Endothelial cell of umbilical vein (primary cell): ENCODE results near the gene RBFOX1. TPM values are rescaled to one million over a fixed set of nuclear protein-coding genes. Genes with fewer than 3 reads are reported as not detected.

ENCODE experiments used
- BruUV-seq: library from RNA; stranded (reverse); fragments of 400-500 nt; replicated peaks from 2 replicates; lab custom pipeline; 2021; lab: Mats Ljungman, UMichigan
- CTCF ChIA-PET: fragments of 300-600, 350-600 bp; sonication (Branson Sonifier 250); formaldehyde crosslinking; loops from one replicate; lab custom pipeline; 2021; ENCODE audit warnings: antibody characterized with exemption, inconsistent platforms; lab: Charles Lee
- POLR2A ChIA-PET: fragments of 300-600, 350-600 bp; sonication (Branson Sonifier 250); formaldehyde crosslinking; loops from one replicate; lab custom pipeline; 2021; ENCODE audit warnings: antibody characterized with exemption, inconsistent platforms; lab: Charles Lee
- DNase-seq: peaks from one replicate; pipeline ENCODE4 v3.0.0-alpha.2; 2011; ENCODE audit warnings: low read depth, low spot score
- FAIRE-seq: peaks from 2 replicates; lab custom pipeline; 2011; peaks lifted over from hg19 to GRCh38; lab: Jason Lieb, UNC
- H2AFZ ChIP-seq: 2 replicates; pipeline ENCODE4 v1.6.0; 2012; ENCODE audit warnings: low read depth, low read length, control low read depth, inconsistent platforms
- H3K27ac ChIP-seq: 2 replicates; pipeline ENCODE4 v1.5.1; 2011; ENCODE audit warnings: low read depth, mild to moderate bottlenecking, control low read depth, low read length, moderate library complexity; ENCODE audit not compliant: insufficient read depth
- H3K27me3 ChIP-seq, 2 experiments: 2 replicates each; pipeline versions ENCODE4 v1.6.0 to v1.6.1; 2011; ENCODE audit warnings: low read length in 2 of 2, mixed read lengths in 1 of 2; ENCODE audit not compliant: control insufficient read depth in 2 of 2, insufficient read depth in 2 of 2
- H3K36me3 ChIP-seq, 2 experiments: 2 replicates in 1 of 2; 3 replicates in 1 of 2; pipeline ENCODE4 v1.5.1; 2011; ENCODE audit warnings: low read length in 2 of 2, mild to moderate bottlenecking in 1 of 2, moderate library complexity in 1 of 2; ENCODE audit not compliant: control insufficient read depth in 2 of 2, insufficient read depth in 2 of 2; ENCODE audit errors: extremely low read depth in 1 of 2
- H3K4me1 ChIP-seq: 3 replicates; pipeline ENCODE4 v1.5.1; 2011; ENCODE audit warnings: mild to moderate bottlenecking, low read length; ENCODE audit not compliant: control insufficient read depth, insufficient read depth; ENCODE audit errors: extremely low read depth
- H3K4me2 ChIP-seq: 2 replicates; pipeline ENCODE4 v1.6.1; 2011; ENCODE audit warnings: low read length, control low read depth, mixed read lengths; ENCODE audit not compliant: insufficient read depth
- H3K4me3 ChIP-seq, 3 experiments: fragments of 200-600 bp in 1 of 3; sonication (generic), shearing (Covaris generic) in 1 of 3; replicated peaks in 1 of 3; 2 replicates each; pipeline ENCODE4 v1.5.1; 2011 to 2016; ENCODE audit warnings: control low read depth in 3 of 3, low read length in 3 of 3, mild to moderate bottlenecking in 2 of 3, inconsistent platforms in 1 of 3, low read depth in 1 of 3, moderate library complexity in 1 of 3; ENCODE audit not compliant: insufficient read depth in 1 of 3
- H3K79me2 ChIP-seq: 2 replicates; pipeline ENCODE4 v1.6.0; 2012; ENCODE audit warnings: low read length, inconsistent platforms; ENCODE audit not compliant: control insufficient read depth, insufficient read depth
- H3K9ac ChIP-seq: replicated peaks from 2 replicates; pipeline ENCODE3; 2011; ENCODE audit warnings: low read length, control low read depth; ENCODE audit not compliant: insufficient read depth; ENCODE audit errors: extremely low read depth
- H3K9me1 ChIP-seq: replicated peaks from 3 replicates; pipeline ENCODE4 v1.6.0; 2011; ENCODE audit warnings: mild to moderate bottlenecking, low read length; ENCODE audit not compliant: control insufficient read depth, insufficient read depth; ENCODE audit errors: extremely low read depth
- H3K9me3 ChIP-seq: replicated peaks from 2 replicates; pipeline ENCODE4 v1.5.1; 2012; ENCODE audit warnings: low read length, inconsistent platforms; ENCODE audit not compliant: control insufficient read depth, insufficient read depth
- H4K20me1 ChIP-seq: replicated peaks from 2 replicates; pipeline ENCODE3; 2011; ENCODE audit warnings: mild to moderate bottlenecking, low read length; ENCODE audit not compliant: control insufficient read depth, insufficient read depth; ENCODE audit errors: extremely low read depth
- EZH2 ChIP-seq: IDR thresholded peaks from 2 replicates; pipeline ENCODE4 v1.6.1; 2012; ENCODE audit warnings: borderline replicate concordance, low read depth, mild to moderate bottlenecking, moderate library complexity, low read length, inconsistent platforms; ENCODE audit not compliant: severe bottlenecking
- FOS ChIP-seq: IDR thresholded peaks from 2 replicates; pipeline ENCODE4 v1.6.1; 2011; ENCODE audit warnings: mild to moderate bottlenecking, low read length, moderate library complexity, borderline replicate concordance; ENCODE audit not compliant: insufficient read depth
- GATA2 ChIP-seq: IDR thresholded peaks from 2 replicates; pipeline ENCODE4 v1.7.0; 2011; ENCODE audit warnings: low read depth, mild to moderate bottlenecking, moderate library complexity, mixed read lengths, low read length; ENCODE audit not compliant: insufficient read length, insufficient read depth
- JUN ChIP-seq: IDR thresholded peaks from 2 replicates; pipeline ENCODE4 v1.6.1; 2011; ENCODE audit warnings: borderline replicate concordance, low read depth; ENCODE audit not compliant: insufficient read length, insufficient read depth
- MYC ChIP-seq: IDR thresholded peaks from one replicate; pipeline ENCODE4 v1.6.1; 2011; ENCODE audit warnings: mild to moderate bottlenecking, low read depth, low read length
- POLR2A ChIP-seq: IDR thresholded peaks from 2 replicates; pipeline ENCODE4 v1.6.1; 2012; ENCODE audit warnings: low read depth, mild to moderate bottlenecking, control low read depth, low read length
- POLR2AphosphoS5 ChIP-seq: IDR thresholded peaks from 2 replicates; pipeline ENCODE4 v1.6.1; 2012; ENCODE audit warnings: low read depth, mild to moderate bottlenecking, control low read depth, low read length, moderate library complexity; ENCODE audit not compliant: insufficient read depth
- dilution Hi-C: fragments of 300-500 bp; cut with MboI; formaldehyde crosslinking; loops from one replicate; pipeline ENCODE4 v1.15.0; 2019; ENCODE audit warnings: low sequenced_read_pairs; ENCODE audit not compliant: extremely low pct_ligation_motif_present
- intact Hi-C: fragments of 100-400 bp; cut with micrococcal nuclease; formaldehyde crosslinking; loops from one replicate; pipeline ENCODE4 v1.10.0; 2022
- polyA plus RNA-seq, 4 experiments: library from polyadenylated mRNA; depleted of rRNA in 3 of 4; stranded (reverse) in 3 of 4; unstranded in 1 of 4; fragments of >200 nt; gene quantifications; 2 replicates each; pipeline versions ENCODE4 v1.2.1 to v1.2.3, GENCODE V29; 2011 to 2012; ENCODE audit warnings: missing spikeins in 1 of 4
- total RNA-seq: library from RNA; stranded (reverse); gene quantifications from 2 replicates; pipeline ENCODE4 v1.2.3, GENCODE V29; 2021
- TF ChIP-seq, protein P1 (sequence below), 2 donors: IDR thresholded peaks; 1 replicate in 1 of 2; 2 replicates in 1 of 2; pipeline ENCODE4 v1.5.1; 2011; ENCODE audit warnings: low read length in 2 of 2, mild to moderate bottlenecking in 2 of 2, moderate library complexity in 2 of 2, control low read depth in 1 of 2, inconsistent platforms in 1 of 2, low read depth in 1 of 2; ENCODE audit not compliant: insufficient read depth in 1 of 2; ENCODE audit errors: extremely low read depth in 1 of 2
- TF ChIP-seq, protein P2 (sequence below): IDR thresholded peaks from 2 replicates; pipeline ENCODE4 v1.6.1; 2011; ENCODE audit not compliant: insufficient read depth, insufficient read length

Gene RBFOX1
- total and polyA plus RNA-seq, 2 donors (not counting 3 experiments of a cell fraction or from before 2014, with no cell fraction given) = not detected

DNA sequence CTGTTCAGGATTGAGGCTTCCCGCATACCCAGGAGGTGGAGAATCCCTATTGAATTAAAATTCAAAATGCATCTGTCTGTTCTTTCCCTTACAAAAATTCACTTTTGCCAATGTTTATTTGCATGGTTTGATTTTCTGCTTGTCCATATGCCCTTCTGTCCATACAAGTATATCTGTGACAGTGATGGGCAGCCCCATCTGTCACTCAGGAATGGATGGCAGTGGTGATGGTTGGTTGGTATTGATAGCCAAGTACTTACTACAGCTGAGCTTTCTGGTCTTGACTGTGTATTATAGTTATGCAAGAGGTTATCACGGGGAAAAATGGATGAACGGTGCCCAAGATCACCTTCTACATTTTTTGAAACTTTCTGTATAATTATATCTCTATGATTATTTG is 171.0 kb downstream of the RBFOX1 start:
- CTCF ChIA-PET = no interaction called here
- Histone ChIP-seq H3K27me3 (no peaks in the 10 kb centered on the region), H3K9ac (no peak overlapping the region), H3K27ac (no peak overlapping the region), H3K4me2 (no peak overlapping the region), H2AFZ (no peak overlapping the region), H3K4me1 (no peaks in the 10 kb centered on the region), H3K9me3 (no peaks in the 10 kb centered on the region), H4K20me1 (no peaks in the 10 kb centered on the region), H3K79me2 (no peaks in the 10 kb centered on the region), H3K36me3 (no peaks in the 10 kb centered on the region), H3K9me1 (no peaks in the 10 kb centered on the region), H3K4me3 (no peak overlapping the region)
- DNase-seq (no peak), FAIRE-seq (no peak)
- TF ChIP-seq GATA2 = no peak
- intact Hi-C loops (no loop called here), dilution Hi-C loops (no loop called here)
- POLR2A ChIA-PET = no interaction called here
- BruUV-seq = no TSS peak

DNA sequence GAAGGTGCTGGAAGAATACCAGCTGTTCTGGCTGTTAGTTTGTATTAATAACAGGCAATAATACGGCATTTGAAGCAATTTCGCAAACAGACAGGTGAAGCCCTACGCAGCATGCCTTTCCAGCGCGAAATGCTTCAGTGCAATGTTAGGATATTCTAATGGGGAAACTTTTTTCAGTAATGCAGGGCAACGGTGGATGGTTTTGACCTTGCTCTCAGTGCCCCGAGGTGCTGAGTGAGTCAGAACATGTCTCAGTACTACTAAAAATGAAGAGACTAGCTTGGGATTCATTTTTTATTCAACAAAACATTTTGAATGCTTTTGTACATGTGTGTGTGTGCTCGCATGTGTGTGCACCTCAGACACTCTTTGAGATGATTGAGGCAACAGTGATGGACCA is 172.2 kb downstream of the RBFOX1 start:
- dilution Hi-C loops (no loop called here), intact Hi-C loops (no loop called here)
- ChIA-PET POLR2A (no interaction called here), CTCF (no interaction called here)
- no peak for FAIRE-seq
- Histone ChIP-seq H3K4me2 (no peak overlapping the region), H2AFZ (no peak overlapping the region), H3K9me3 (no peaks in the 10 kb centered on the region), H3K79me2 (no peaks in the 10 kb centered on the region), H4K20me1 (no peaks in the 10 kb centered on the region), H3K4me3 (no peak overlapping the region), H3K4me1 (no peaks in the 10 kb centered on the region), H3K27ac (no peak overlapping the region), H3K9me1 (no peaks in the 10 kb centered on the region), H3K36me3 (no peaks in the 10 kb centered on the region), H3K27me3 (no peaks in the 10 kb centered on the region), H3K9ac (no peak overlapping the region)
- TF ChIP-seq POLR2A = no peak
- TF ChIP-seq MYC = no peak
- TF ChIP-seq POLR2AphosphoS5 = no peak
- TF ChIP-seq JUN = no peak
- no peak for TF ChIP-seq FOS
- no peak for TF ChIP-seq EZH2
- TF ChIP-seq, protein P1, sequence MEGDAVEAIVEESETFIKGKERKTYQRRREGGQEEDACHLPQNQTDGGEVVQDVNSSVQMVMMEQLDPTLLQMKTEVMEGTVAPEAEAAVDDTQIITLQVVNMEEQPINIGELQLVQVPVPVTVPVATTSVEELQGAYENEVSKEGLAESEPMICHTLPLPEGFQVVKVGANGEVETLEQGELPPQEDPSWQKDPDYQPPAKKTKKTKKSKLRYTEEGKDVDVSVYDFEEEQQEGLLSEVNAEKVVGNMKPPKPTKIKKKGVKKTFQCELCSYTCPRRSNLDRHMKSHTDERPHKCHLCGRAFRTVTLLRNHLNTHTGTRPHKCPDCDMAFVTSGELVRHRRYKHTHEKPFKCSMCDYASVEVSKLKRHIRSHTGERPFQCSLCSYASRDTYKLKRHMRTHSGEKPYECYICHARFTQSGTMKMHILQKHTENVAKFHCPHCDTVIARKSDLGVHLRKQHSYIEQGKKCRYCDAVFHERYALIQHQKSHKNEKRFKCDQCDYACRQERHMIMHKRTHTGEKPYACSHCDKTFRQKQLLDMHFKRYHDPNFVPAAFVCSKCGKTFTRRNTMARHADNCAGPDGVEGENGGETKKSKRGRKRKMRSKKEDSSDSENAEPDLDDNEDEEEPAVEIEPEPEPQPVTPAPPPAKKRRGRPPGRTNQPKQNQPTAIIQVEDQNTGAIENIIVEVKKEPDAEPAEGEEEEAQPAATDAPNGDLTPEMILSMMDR (IDR thresholded peaks at IDR 0.05; ENCODE audit: extremely low read depth in 1 of 2, insufficient read depth in 1 of 2, low read depth in 1 of 2, low read length in 2 of 2) = no peak
- TF ChIP-seq GATA2 = no peak
- TF ChIP-seq, protein P2, sequence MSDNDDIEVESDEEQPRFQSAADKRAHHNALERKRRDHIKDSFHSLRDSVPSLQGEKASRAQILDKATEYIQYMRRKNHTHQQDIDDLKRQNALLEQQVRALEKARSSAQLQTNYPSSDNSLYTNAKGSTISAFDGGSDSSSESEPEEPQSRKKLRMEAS = no peak
- no peak for DNase-seq
- BruUV-seq = no TSS peak
